ENCODE results near the gene FRMD4A.

Gene FRMD4A

DNA sequence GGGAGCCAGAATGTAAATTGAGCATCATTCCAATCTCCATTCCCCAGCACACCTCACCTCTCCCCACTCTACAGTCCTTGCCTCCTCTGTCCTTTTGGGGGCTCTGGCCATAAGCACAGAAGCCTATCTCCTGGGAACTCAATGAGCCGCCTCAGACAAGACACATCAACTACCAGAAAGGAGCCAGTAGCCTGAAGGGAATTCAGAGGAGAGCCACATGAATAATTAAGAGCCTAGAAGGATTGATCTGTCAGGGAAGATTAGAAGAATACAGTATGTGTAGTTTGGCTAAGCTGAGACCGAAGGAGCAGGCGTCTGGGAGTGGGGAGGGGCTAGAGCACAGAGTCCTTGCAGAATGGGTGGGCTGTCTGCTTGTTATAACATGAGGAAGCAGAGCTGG lies 31.2 kb downstream of the FRMD4A start:
- peaks cover 0 to 6% (median 4%) of the 10 kb centered on the region in 5 donors for H3K27me3 ChIP-seq (ENCODE audit: control insufficient read depth in 5 of 5, insufficient read depth in 4 of 5, low read length in 5 of 5)
- H3K27ac ChIP-seq (ENCODE audit: low read depth, low read length), result no peak overlapping the region
- no peak overlapping the region for H3K4me3 ChIP-seq (ENCODE audit: low read depth in 1 of 5, low read length in 5 of 5)
- H3K9me3 ChIP-seq (ENCODE audit: control insufficient read depth in 5 of 5, low read length in 5 of 5), result no peaks in the 10 kb centered on the region
- H3K4me1 ChIP-seq (ENCODE audit: control insufficient read depth in 5 of 5, insufficient read depth in 5 of 5, low read length in 5 of 5), result peaks cover 0 to 8% (median 0%) of the 10 kb centered on the region in 5 donors
- no peaks in the 10 kb centered on the region for H3K36me3 ChIP-seq (ENCODE audit: control insufficient read depth in 5 of 5, insufficient read depth in 5 of 5, low read length in 5 of 5)
- H3K9ac ChIP-seq (ENCODE audit: low read length in 5 of 5), result no peak overlapping the region

DNA sequence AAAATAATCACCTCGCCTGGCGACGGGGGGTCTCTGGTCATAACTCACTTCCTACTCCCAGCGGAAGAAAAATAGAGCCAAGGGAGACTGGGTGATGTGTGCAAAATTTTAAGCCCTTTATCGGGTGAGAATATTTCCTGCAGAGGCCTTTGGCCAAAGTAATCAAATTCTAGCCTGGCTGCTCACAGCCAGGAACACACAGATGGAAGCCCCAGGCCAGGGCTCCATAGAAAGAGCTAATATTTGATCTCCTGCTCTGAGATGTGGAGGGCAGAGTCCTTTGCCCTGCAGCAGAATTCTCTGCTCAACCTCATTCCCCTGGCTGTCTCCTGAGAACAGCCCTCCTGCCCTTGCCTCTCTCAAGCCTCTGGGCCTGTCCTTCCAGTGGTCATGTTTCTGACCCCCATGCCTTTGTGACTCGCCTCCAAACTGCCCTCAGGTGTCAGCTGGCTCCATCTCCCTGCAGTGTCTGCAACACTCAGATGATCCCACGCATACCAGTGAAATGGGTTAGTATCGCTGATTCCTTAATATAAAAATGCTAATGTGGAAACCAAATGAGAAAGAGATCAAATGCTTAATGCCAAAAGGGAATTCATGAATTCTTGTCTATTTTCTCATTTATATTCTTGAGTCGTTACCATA lies 34.5 kb downstream of the FRMD4A start:
- Histone ChIP-seq H3K4me1 (ENCODE audit: control insufficient read depth in 5 of 5, insufficient read depth in 5 of 5, low read length in 5 of 5) (peaks cover 0 to 5% (median 0%) of the 10 kb centered on the region in 5 donors), H3K27me3 (ENCODE audit: control insufficient read depth in 5 of 5, insufficient read depth in 4 of 5, low read length in 5 of 5) (peaks cover 0 to 4% (median 0%) of the 10 kb centered on the region in 5 donors), H3K36me3 (ENCODE audit: control insufficient read depth in 5 of 5, insufficient read depth in 5 of 5, low read length in 5 of 5) (no peaks in the 10 kb centered on the region), H3K9me3 (ENCODE audit: control insufficient read depth in 5 of 5, low read length in 5 of 5) (peaks cover 0 to 8% (median 0%) of the 10 kb centered on the region in 5 donors), H3K4me3 (ENCODE audit: low read depth in 1 of 5, low read length in 5 of 5) (no peak overlapping the region), H3K27ac (ENCODE audit: low read depth, low read length) (no peak overlapping the region), H3K9ac (ENCODE audit: low read length in 5 of 5) (no peak overlapping the region)

- Histone ChIP-seq H3K27ac (ENCODE audit: low read depth, low read length) (no peak overlapping the region), H3K9me3 (ENCODE audit: control insufficient read depth in 5 of 5, low read length in 5 of 5) (peaks cover 0 to 12% (median 0%) of the 10 kb centered on the region in 5 donors), H3K9ac (ENCODE audit: low read length in 5 of 5) (no peak overlapping the region), H3K4me1 (ENCODE audit: control insufficient read depth in 5 of 5, insufficient read depth in 5 of 5, low read length in 5 of 5) (peaks cover 0 to 5% (median 0%) of the 10 kb centered on the region in 5 donors), H3K27me3 (ENCODE audit: control insufficient read depth in 5 of 5, insufficient read depth in 4 of 5, low read length in 5 of 5) (peaks cover 0 to 2% (median 0%) of the 10 kb centered on the region in 5 donors), H3K36me3 (ENCODE audit: control insufficient read depth in 5 of 5, insufficient read depth in 5 of 5, low read length in 5 of 5) (no peaks in the 10 kb centered on the region), H3K4me3 (ENCODE audit: low read depth in 1 of 5, low read length in 5 of 5) (no peak overlapping the region)
These were observed 36.2 kb downstream of the FRMD4A start for GRCh38 chr10:14294347-14295059.

- Histone ChIP-seq H3K27ac (ENCODE audit: low read depth, low read length) (no peak overlapping the region), H3K4me3 (ENCODE audit: low read depth in 1 of 5, low read length in 5 of 5) (no peak overlapping the region), H3K27me3 (ENCODE audit: control insufficient read depth in 5 of 5, insufficient read depth in 4 of 5, low read length in 5 of 5) (no peaks in the 10 kb centered on the region), H3K9me3 (ENCODE audit: control insufficient read depth in 5 of 5, low read length in 5 of 5) (peaks cover 0 to 12% (median 0%) of the 10 kb centered on the region in 5 donors), H3K9ac (ENCODE audit: low read length in 5 of 5) (no peak overlapping the region), H3K36me3 (ENCODE audit: control insufficient read depth in 5 of 5, insufficient read depth in 5 of 5, low read length in 5 of 5) (no peaks in the 10 kb centered on the region), H3K4me1 (ENCODE audit: control insufficient read depth in 5 of 5, insufficient read depth in 5 of 5, low read length in 5 of 5) (peaks cover 0 to 5% (median 0%) of the 10 kb centered on the region in 5 donors)
These were observed 37.2 kb downstream of the FRMD4A start for GRCh38 chr10:14293526-14293925.

- Histone ChIP-seq H3K4me1 (ENCODE audit: control insufficient read depth in 5 of 5, insufficient read depth in 5 of 5, low read length in 5 of 5) (peaks cover 0 to 8% (median 5%) of the 10 kb centered on the region in 5 donors), H3K9ac (ENCODE audit: low read length in 5 of 5) (no peak overlapping the region), H3K36me3 (ENCODE audit: control insufficient read depth in 5 of 5, insufficient read depth in 5 of 5, low read length in 5 of 5) (no peaks in the 10 kb centered on the region), H3K4me3 (ENCODE audit: low read depth in 1 of 5, low read length in 5 of 5) (no peak overlapping the region), H3K27me3 (ENCODE audit: control insufficient read depth in 5 of 5, insufficient read depth in 4 of 5, low read length in 5 of 5) (no peaks in the 10 kb centered on the region), H3K9me3 (ENCODE audit: control insufficient read depth in 5 of 5, low read length in 5 of 5) (peaks cover 0 to 12% (median 0%) of the 10 kb centered on the region in 5 donors), H3K27ac (ENCODE audit: low read depth, low read length) (no peak overlapping the region)
These were observed 39.4 kb downstream of the FRMD4A start for GRCh38 chr10:14291296-14291695.

- Histone ChIP-seq H3K4me1 (ENCODE audit: control insufficient read depth in 5 of 5, insufficient read depth in 5 of 5, low read length in 5 of 5) (peaks cover 0 to 12% (median 6%) of the 10 kb centered on the region in 5 donors), H3K4me3 (ENCODE audit: low read depth in 1 of 5, low read length in 5 of 5) (no peak overlapping the region), H3K27me3 (ENCODE audit: control insufficient read depth in 5 of 5, insufficient read depth in 4 of 5, low read length in 5 of 5) (no peaks in the 10 kb centered on the region), H3K9me3 (ENCODE audit: control insufficient read depth in 5 of 5, low read length in 5 of 5) (peaks cover 0 to 5% (median 0%) of the 10 kb centered on the region in 5 donors), H3K36me3 (ENCODE audit: control insufficient read depth in 5 of 5, insufficient read depth in 5 of 5, low read length in 5 of 5) (no peaks in the 10 kb centered on the region), H3K27ac (ENCODE audit: low read depth, low read length) (no peak overlapping the region), H3K9ac (ENCODE audit: low read length in 5 of 5) (no peak overlapping the region)
These were observed 44.7 kb downstream of the FRMD4A start for GRCh38 chr10:14285941-14286560.

DNA sequence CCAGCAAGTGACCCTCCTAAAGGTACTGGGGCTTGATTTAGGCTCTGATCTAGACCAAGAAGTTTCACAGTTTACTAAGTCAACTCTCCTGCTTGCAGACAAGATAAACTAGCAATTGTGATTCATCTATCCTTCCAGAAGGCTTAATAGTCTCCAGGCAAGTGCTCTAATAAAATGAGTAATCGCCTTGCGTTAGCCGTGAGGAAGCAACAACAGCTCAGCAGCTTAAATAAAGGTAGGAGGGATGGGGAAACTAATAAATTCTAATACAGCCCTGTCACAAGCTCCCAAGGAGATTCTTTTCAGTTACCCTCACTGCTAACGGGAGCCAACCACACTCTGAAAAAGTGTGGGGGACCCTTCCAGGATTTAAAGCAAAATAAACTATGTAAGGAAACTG lies 48.4 kb downstream of the FRMD4A start:
- no peaks in the 10 kb centered on the region for H3K27me3 ChIP-seq (ENCODE audit: control insufficient read depth in 5 of 5, insufficient read depth in 4 of 5, low read length in 5 of 5)
- H3K4me1 ChIP-seq (ENCODE audit: control insufficient read depth in 5 of 5, insufficient read depth in 5 of 5, low read length in 5 of 5), result peaks cover 0 to 18% (median 6%) of the 10 kb centered on the region in 5 donors
- no peaks in the 10 kb centered on the region for H3K36me3 ChIP-seq (ENCODE audit: control insufficient read depth in 5 of 5, insufficient read depth in 5 of 5, low read length in 5 of 5)
- no peak overlapping the region for H3K9ac ChIP-seq (ENCODE audit: low read length in 5 of 5)
- no peaks in the 10 kb centered on the region for H3K9me3 ChIP-seq (ENCODE audit: control insufficient read depth in 5 of 5, low read length in 5 of 5)
- no peak overlapping the region for H3K27ac ChIP-seq (ENCODE audit: low read depth, low read length)
- no peak overlapping the region for H3K4me3 ChIP-seq (ENCODE audit: low read depth in 1 of 5, low read length in 5 of 5)

DNA sequence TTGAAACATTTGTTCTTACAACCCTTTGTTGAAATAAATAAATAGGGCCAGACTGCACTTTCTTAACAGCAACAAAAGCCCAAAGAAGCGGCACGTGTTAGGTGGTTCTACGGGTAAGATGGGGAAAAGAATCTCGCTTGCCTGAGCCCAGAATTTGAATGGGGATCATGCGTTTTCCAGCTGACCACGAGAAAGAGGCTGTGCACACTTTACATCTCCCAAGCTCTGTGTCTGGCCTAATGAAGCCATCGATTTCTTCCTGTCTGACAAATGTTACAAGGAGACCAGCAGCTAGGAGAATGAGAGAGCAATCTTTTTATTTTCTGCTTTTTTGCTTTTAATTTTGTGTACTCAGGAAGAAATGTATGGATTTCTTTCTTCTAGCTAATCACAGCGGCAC lies 52.2 kb downstream of the FRMD4A start:
- H3K9me3 ChIP-seq (ENCODE audit: control insufficient read depth in 5 of 5, low read length in 5 of 5), result no peaks in the 10 kb centered on the region
- H3K9ac ChIP-seq (ENCODE audit: low read length in 5 of 5), result no peak overlapping the region
- H3K27ac ChIP-seq (ENCODE audit: low read depth, low read length), result no peak overlapping the region
- peaks cover 0 to 9% (median 0%) of the 10 kb centered on the region in 5 donors for H3K4me1 ChIP-seq (ENCODE audit: control insufficient read depth in 5 of 5, insufficient read depth in 5 of 5, low read length in 5 of 5)
- no peak overlapping the region for H3K4me3 ChIP-seq (ENCODE audit: low read depth in 1 of 5, low read length in 5 of 5)
- H3K27me3 ChIP-seq (ENCODE audit: control insufficient read depth in 5 of 5, insufficient read depth in 4 of 5, low read length in 5 of 5), result no peaks in the 10 kb centered on the region
- no peaks in the 10 kb centered on the region for H3K36me3 ChIP-seq (ENCODE audit: control insufficient read depth in 5 of 5, insufficient read depth in 5 of 5, low read length in 5 of 5)

DNA sequence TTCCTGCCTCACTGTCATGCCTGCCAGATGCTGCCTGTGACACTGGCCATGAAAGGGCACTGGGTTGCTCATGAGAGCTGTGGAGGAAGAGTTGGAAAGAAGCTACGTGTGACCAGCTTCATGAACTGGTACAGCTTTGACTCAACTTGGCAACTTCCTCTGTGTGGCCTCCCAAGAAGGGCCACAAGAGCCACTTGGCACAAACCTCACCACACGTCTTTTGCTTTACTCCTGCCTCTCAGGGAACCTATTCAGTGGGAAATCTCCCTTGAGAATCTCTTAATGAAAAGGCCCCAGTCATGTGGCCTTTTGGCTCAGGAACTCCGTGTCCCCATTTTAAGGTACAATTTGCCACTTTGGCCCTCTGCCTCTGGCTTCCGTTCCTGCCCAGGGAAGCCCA lies 54.5 kb downstream of the FRMD4A start:
- Histone ChIP-seq H3K36me3 (ENCODE audit: control insufficient read depth in 5 of 5, insufficient read depth in 5 of 5, low read length in 5 of 5) (no peaks in the 10 kb centered on the region), H3K27ac (ENCODE audit: low read depth, low read length) (no peak overlapping the region), H3K4me3 (ENCODE audit: low read depth in 1 of 5, low read length in 5 of 5) (no peak overlapping the region), H3K27me3 (ENCODE audit: control insufficient read depth in 5 of 5, insufficient read depth in 4 of 5, low read length in 5 of 5) (no peaks in the 10 kb centered on the region), H3K9me3 (ENCODE audit: control insufficient read depth in 5 of 5, low read length in 5 of 5) (no peaks in the 10 kb centered on the region), H3K4me1 (ENCODE audit: control insufficient read depth in 5 of 5, insufficient read depth in 5 of 5, low read length in 5 of 5) (peaks cover 0 to 9% (median 0%) of the 10 kb centered on the region in 5 donors), H3K9ac (ENCODE audit: low read length in 5 of 5) (no peak overlapping the region)

DNA sequence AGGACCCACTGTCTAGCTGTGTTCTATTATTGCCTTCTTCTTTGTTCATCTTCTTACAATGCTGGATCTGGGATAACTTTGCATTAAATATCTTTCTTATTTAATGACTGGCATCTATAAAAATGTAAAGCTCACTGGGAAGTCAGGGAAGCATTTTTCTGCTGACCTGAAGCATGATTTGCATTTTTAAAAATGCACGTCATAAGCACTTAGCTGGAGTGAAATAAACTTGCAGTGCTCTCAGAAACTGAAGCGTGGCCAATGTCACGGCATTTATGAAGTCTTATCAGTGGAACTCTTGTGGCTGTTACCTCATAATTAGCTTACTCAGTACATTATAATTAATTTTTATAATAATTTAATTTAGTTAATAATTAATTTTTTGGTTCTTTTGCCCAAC lies 59.1 kb downstream of the FRMD4A start:
- H3K4me3 ChIP-seq (ENCODE audit: low read depth in 1 of 5, low read length in 5 of 5), result no peak overlapping the region
- peaks cover 0 to 3% (median 0%) of the 10 kb centered on the region in 5 donors for H3K4me1 ChIP-seq (ENCODE audit: control insufficient read depth in 5 of 5, insufficient read depth in 5 of 5, low read length in 5 of 5)
- H3K9ac ChIP-seq (ENCODE audit: low read length in 5 of 5), result no peak overlapping the region
- H3K27ac ChIP-seq (ENCODE audit: low read depth, low read length), result no peak overlapping the region
- no peaks in the 10 kb centered on the region for H3K36me3 ChIP-seq (ENCODE audit: control insufficient read depth in 5 of 5, insufficient read depth in 5 of 5, low read length in 5 of 5)
- H3K27me3 ChIP-seq (ENCODE audit: control insufficient read depth in 5 of 5, insufficient read depth in 4 of 5, low read length in 5 of 5), result no peaks in the 10 kb centered on the region
- peaks cover 0 to 5% (median 0%) of the 10 kb centered on the region in 5 donors for H3K9me3 ChIP-seq (ENCODE audit: control insufficient read depth in 5 of 5, low read length in 5 of 5)
